NB4 (cell line): ENCODE results near the gene NR3C2.

Experiments
- CTCF ChIP-seq: IDR thresholded peaks from one replicate; pipeline ENCODE4 v1.5.1; 2012; ENCODE audit warnings: low read depth, low read length
- POLR2A ChIP-seq: IDR thresholded peaks from 2 replicates; pipeline ENCODE4 v1.6.1; 2011; ENCODE audit warnings: mild to moderate bottlenecking; ENCODE audit not compliant: insufficient read length; ENCODE audit errors: extremely low read depth

GRCh38 chr4:148192526-148192925 is 249.7 kb downstream of the NR3C2 start:
- TF ChIP-seq CTCF (no peak), POLR2A (no peak)
